HEK293T (cell line): ENCODE data around the gene P2RX2.

Experiments used
- ARNT ChIP-seq: fragments of 450-650 bp; IDR thresholded peaks from 2 replicates; pipeline ENCODE4 v1.6.1; 2017; ENCODE audit warnings: mild to moderate bottlenecking
- BHLHE40 ChIP-seq: fragments of 450-650 bp; IDR thresholded peaks from 2 replicates; pipeline ENCODE4 v1.6.1; 2016; ENCODE audit warnings: mild to moderate bottlenecking, moderate library complexity, borderline replicate concordance
- ELF4 ChIP-seq: fragments of 450-650 bp; IDR thresholded peaks from 2 replicates; pipeline ENCODE4 v1.6.1; 2017; ENCODE audit warnings: antibody characterized with exemption
- FOXA1 ChIP-seq: fragments of 450-650 bp; IDR thresholded peaks from 2 replicates; pipeline ENCODE4 v1.6.1; 2016; ENCODE audit warnings: mild to moderate bottlenecking
- FOXK2 ChIP-seq: fragments of 450-650 bp; IDR thresholded peaks from 2 replicates; pipeline ENCODE4 v1.6.1; 2016; ENCODE audit warnings: mild to moderate bottlenecking
- FOXM1 ChIP-seq: fragments of 450-650 bp; IDR thresholded peaks from 2 replicates; pipeline ENCODE4 v1.6.1; 2017; ENCODE audit warnings: mild to moderate bottlenecking, borderline replicate concordance
- HDGF ChIP-seq: fragments of 450-650 bp; IDR thresholded peaks from 2 replicates; pipeline ENCODE4 v1.6.1; 2017; ENCODE audit warnings: antibody characterized with exemption, borderline replicate concordance
- L3MBTL2 ChIP-seq: fragments of 450-650 bp; conservative IDR thresholded peaks from 2 replicates; pipeline ENCODE4 v1.6.1; 2016; ENCODE audit warnings: mild to moderate bottlenecking
- LEF1 ChIP-seq: fragments of 450-650 bp; IDR thresholded peaks from 2 replicates; pipeline ENCODE4 v1.6.1; 2017; ENCODE audit warnings: mild to moderate bottlenecking, borderline replicate concordance
- NFRKB ChIP-seq: fragments of 450-650 bp; IDR thresholded peaks from 2 replicates; pipeline ENCODE4 v1.6.1; 2016; ENCODE audit warnings: mild to moderate bottlenecking, moderate library complexity
- PKNOX1 ChIP-seq: fragments of 450-650 bp; IDR thresholded peaks from 2 replicates; pipeline ENCODE4 v1.6.1; 2016
- SP1 ChIP-seq: fragments of 450-650 bp; IDR thresholded peaks from 2 replicates; pipeline ENCODE4 v1.6.1; 2017
- SUZ12 ChIP-seq: fragments of 450-650 bp; IDR thresholded peaks from 2 replicates; pipeline ENCODE4 v1.6.1; 2016; ENCODE audit warnings: mild to moderate bottlenecking
- TARDBP ChIP-seq: fragments of 450-650 bp; IDR thresholded peaks from 2 replicates; pipeline ENCODE4 v1.6.1; 2016

GRCh38 chr12:132632521-132633228 lies 14.1 kb downstream of the P2RX2 start:
- TF ChIP-seq BHLHE40 (no peak), SUZ12 (no peak), FOXK2 (no peak), FOXM1 (no peak), L3MBTL2 (no peak), NFRKB (no peak), ELF4 (no peak), FOXA1 (no peak), TARDBP (no peak), SP1 (no peak), PKNOX1 (no peak), HDGF (no peak), ARNT (no peak), LEF1 (no peak)
